SIG-M5 treated with dmso at 0.1 percent for 504 hours (cell line): ENCODE results near the gene CADPS2.

ENCODE experiments used
- DNase-seq: peaks from one replicate; lab custom pipeline; 2025; ENCODE audit not compliant: unreplicated experiment; lab: John Stamatoyannopoulos, UW

The CADPS2 gene

DNA sequence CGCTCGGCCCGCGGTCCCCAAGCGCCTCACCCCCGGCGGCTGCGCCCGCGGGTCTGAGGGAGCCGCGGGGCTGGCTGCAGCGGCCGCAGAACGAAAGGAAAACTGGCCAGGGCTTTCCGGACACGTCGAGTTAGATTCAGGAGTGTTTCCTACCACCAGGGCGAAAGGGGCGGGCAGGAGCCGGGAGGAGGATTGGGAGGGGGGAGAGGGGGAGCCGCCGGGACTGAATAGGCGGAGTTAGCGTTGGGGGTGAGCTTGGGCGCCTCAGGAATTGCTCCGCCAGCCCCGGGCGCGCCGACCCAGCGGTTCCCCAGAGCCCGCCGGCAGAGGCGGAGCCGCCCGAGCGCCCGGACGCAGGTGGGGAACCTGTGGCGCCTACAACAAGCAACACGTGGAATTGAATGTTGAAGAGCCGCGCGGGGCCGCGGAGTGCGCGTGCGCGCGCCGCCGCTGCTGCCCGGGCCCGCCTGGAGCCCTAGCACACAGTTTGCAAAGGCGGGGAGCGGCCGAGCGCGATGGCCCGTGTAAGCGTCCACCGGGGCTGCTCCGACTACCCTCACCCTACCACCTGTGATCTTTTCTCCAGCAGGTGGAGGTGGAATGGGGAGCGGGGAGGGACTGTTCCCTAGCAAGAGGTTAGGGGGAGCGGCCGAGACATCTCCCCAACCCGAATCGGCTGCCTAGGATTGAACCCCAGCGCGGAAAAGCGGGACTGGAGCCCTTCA is at the start of gene CADPS2:
Gene CADPS2, minus strand, starts transcription at position 104 of the 725 bp plus-strand sequence. CDS start 123 bp downstream, outside the sequence.
- peak; percentile 11 for DNase-seq

DNA sequence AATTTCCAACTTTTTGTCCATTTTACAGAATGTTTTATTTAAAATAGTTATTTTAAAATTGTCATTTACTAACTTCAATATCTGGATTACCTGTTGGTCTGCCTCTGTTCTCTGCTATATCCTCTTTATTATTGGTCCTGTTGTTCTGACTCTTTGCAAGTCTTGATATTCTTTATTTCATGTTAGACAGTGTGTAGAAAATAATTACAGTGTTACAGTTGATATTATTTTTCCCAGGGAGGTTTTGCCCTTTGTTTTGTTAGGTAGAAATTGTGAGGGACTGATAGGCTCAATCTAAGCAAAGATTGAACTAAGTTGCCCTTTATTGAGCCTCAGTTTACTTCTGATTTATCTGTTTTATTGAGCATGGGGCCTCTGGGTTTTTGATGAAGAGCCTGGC is 49.4 kb upstream of the CADPS2 start:
- no peak for DNase-seq

DNA sequence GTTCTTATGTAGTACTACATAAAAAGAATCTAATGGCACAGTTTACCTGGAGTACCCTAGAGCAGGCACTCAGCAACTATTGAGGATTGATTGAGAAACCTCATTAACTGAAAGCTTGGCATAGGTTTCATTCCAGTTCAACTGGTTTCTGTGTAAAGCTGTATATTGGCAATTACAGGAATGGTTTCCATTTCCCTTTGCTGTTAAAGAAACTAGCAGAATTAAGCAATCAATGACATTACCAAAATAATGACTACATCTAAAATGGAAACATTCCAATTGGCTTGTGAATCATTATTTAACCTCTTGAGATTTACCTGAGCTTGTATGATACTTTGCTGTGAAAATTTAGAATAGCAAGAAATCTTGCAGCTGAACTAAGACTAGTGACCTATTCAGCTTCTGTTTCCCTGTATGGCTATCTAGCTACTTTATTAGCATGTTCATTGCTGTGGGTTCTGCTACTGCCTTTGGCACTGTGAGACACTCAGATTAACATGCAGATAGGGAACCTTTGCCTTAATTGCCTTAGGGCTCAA is 33.5 kb upstream of the CADPS2 start:
- no peak for DNase-seq

DNA sequence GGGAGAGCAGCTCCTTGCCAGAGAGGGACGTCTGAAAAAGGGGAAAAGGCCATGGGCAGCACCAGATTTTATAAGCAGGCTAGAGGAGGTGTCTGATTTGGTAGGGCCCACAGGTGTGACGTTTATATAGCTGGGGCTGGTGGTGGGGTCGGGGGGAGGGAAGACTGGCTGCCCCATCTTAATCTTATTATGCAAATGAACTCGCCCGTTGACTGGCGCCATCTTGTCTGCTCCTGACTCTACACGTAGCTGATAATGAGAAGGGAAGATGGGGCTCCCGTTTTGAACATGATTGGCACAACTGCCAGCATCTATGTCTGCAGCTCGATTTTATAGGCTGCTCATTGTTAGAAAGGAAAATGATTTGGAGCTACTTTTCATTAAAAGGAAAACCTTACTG is 28.6 kb upstream of the CADPS2 start:
- no peak for DNase-seq

DNA sequence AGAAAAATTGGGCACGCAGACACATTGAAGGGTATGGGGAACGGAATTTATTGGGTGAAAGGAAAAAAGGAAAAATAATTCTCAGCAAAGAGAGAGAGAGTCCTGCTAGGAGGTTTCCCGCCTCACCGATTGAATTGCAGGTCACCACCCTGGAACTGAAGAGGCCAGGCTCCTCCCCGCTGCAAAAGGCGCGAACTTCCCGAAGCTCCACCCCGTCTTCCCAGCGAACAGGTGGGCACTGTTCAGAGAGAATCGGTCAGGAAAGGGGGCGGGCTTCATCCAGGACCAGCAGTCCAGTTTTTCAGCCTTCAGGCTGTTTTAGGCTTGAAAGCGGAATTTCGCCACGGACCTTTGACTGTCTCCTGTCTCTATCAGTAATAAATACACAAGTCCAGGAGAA is 27.3 kb upstream of the CADPS2 start:
- DNase-seq = no peak

DNA sequence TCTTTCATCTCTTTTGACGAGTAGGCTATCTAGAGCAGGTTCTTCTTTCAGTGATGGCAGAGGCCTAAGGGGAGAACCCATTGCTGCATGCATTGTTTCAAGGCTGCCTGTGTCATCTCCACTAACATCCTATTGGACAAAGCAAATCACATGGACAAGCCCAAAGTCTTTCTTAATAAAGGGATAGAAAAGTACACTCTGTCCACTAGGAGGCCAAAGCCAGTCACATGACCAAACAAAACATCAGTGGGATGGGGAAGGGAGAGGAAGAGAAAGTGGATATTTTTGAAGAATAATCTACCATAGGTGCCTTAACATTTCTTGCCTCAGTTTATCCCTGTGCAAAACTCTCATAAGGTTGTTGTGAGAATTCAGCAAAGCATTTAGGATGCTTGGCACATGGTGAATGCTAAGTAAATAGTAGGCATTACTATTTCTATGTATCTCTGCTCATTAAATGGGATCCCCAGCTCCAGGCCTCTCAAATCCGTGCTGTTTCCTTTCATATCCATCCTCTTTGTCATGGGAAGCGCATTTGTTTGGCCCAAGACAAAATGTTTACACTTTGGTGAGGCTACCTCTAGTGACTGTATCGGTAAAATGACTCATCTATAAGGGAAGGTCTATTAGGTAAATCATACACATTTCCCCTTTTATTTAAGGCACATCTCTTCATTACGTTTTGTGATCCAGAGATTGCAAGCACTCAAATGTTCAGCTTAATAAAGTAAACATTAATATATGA is 16.7 kb upstream of the CADPS2 start:
- DNase-seq = no peak

DNA sequence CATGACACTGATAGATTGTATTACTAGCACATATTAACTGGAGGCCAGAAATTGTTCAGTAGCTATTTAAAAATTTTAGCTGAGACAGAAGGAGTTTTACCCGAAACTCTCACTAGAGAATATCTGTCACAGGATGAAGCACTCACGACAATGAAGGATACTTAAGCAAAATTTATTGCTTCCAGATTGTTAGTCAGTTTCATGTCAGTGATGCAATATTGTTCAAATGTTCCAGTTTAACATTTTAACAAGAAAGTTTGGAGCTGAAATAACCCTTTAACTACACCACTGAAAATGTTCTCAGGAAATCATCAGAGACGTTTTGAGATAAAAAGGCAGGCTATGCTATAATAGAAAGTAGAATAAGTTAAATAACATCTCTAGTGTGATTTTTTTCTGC is 15.0 kb upstream of the CADPS2 start:
- no peak for DNase-seq

DNA sequence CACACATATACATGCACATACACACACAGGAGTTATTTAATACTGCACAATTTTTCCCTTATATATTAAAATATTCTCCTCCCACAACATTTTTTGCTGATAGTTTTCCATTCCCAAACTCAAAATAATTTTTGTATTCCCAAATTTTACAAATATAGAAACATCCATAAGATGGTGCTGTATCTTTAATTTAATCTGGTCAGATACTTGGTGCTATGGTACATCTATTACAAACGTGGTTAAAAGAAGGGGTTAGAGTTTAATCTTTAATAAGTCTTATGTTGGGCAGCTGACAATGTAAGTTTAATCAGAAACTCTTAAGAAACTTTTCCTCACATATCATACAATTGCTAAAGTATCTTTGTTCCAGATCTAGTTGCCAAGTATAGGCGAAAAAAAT is 10.2 kb upstream of the CADPS2 start:
- DNase-seq = no peak

DNA sequence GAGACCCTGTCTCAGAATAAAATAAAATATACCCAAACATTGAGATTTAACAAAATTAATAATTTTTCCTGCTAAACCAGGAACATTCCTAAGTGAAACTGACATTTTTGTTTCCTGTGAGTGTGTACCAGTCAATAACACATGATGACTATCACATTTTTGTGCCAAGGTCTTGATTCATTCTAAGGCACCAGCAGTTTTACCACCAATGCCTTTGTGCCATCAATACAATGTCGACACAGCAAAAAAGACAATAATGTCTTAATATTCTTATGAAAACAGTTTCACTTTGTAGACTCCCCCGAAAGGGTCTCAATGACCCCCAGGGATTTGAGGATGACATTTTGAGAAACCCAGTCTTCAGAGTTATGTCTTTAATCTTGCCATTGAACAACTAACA is 7.2 kb upstream of the CADPS2 start:
- DNase-seq = no peak

DNA sequence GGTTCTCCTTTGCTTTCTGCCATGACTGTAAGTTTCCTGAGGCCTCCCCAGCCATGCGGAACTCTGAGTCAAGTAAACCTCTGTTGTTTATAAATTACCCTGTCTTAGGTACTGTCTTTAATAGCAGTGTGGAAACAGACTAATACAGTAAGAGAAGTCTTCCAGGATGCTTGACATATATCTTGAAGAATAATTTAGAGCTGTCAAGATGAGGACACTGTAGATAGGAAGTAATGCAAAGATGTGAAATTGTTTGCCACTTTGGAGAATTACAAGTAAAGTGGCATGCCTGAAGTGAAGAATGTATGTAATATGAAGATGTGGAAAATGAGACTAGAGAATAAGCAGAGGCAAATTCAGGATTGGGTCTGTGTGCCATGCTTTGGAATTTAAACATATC is 2.9 kb upstream of the CADPS2 start:
- DNase-seq = no peak

DNA sequence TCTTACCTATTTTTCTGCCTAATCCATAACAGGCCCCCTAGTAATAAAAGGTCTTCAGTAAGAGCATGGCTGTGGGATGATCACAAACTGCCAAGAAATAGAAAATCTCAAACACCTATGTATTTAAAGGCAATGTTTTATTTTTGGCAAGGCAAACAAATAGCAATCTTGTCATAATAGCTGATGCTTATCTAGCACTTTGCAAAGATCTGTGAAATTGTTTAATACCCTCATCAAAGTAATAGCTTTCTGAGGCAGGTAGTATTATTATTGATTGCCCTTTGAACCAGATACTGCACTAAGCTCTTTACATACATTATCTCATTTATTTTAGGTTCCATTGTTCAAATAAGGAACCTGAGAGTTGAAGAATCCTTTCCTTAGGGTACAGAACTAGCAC is 1.6 kb upstream of the CADPS2 start:
- DNase-seq = no peak

DNA sequence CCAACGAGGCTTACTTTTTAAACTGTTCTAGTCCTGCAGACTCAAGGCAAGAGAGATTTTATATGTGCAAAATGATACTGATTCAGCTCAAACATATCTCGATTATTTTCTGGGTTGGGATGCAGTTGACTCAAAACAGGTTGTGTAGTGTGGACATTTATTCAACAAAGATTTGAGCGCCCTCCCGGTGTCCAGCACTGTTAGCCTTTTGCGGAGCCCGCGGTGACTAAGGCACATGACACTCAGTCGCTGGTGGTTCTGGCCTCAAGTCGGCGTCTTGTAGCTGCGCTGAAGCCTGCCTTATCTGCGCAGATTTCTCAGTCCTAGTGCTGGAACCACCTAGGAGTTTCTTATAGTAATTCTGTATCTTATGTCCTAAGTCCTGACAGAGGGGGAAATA is 938 bp upstream of the CADPS2 start:
- DNase-seq = peak; percentile 5

DNA sequence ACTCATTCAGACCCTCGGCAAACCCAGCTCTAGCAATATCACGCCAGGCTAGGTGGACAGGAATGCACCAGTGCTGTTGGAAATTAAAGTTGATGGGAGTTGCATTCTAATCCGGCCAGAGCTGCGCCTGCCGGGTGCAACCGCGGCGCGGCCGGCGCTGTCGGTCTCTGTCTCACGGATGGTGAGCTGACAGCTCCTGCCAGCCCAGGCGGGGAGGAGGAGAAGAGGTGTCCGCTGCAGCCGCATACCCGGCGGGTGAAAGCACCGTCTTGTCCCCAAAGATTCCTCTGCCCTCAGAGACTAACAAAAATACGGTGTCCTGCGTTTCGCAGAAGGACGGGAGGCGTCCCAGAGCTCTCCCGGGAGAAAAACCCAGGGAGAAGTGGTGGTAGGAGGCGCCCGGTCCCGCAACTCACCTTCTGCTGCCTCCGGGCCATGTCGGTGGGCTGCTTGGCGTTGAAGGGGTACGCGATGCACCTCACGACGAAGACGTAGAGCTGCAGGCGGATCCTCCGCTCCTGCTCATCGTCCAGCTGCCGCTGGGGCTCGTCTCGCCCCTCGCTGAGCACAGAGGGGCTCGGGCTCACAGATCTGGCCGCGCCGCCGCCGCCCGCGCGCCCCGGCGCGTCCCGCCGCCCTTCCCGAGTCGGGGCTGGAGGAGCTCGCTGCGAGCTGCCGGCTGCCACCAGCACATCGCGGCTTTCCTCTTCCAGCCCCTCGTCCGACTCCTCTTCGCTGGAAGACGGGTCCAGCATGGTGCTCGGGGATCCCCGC is 490 bp downstream of the CADPS2 start:
- DNase-seq = no peak

DNA sequence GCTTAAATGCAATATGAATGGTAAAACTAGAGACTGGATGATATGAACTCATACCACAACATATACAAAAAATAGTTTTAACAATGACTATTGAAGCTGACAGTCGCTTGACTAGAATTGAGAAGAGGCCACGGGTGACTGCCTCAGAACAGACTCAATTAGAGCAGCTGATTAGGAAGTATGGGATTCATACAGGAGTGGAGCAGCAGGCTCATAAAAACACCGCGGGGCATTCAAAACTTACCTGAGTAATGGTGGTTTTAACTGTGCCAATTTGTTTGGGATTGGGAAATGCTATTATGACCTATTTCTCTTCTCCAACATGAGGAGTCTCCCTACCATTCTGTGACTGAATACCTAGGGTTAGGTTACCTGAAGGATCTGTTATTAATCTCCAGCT is 2.1 kb downstream of the CADPS2 start:
- no peak for DNase-seq

DNA sequence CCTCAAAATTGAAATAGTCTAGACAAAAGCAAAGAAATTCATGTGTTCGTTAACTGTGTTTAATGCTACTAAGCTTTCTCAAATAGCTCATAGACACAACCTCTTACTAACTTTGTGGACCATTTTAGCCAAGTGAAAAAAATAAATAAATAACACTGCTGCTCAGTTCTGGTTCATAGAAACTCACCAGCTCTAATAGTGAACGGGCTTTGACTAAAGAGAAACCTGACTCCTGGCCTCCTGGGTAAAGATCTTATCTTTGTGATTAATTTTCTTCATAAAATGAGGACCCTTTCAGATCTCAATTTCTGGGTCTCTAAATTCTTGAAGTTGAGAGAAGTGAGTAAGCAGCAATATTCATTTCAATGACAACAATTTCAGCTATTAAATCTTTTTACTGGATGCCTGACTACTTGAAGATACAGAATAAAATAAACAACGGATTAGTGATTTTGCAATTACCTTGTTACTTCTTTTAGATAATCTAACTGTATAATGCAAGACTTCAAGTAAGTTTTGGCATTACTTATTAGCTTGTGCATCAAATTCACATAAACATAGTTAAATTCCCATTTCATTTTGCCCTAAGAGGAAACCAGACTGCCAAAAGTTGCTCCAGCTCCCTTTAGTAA is 3.1 kb downstream of the CADPS2 start:
- DNase-seq = no peak

DNA sequence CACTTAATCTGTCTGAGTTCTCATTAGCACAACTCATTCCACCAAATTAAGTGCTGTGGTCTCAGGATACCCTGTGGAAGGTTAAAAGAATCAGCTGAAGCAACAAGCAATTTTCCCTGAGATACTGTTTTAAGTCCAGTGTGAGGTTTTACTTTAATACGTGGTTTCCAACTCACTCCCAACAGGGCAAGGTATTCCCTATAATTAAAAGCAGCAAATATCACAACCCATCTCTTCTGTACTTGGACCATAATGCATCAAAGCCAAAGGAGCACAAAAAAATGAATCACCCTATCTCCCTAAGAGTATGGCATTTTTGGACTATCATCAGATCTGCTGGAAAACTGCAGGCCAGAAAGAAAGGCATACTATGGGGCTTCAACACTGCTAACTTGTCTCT is 4.9 kb downstream of the CADPS2 start:
- DNase-seq = no peak

DNA sequence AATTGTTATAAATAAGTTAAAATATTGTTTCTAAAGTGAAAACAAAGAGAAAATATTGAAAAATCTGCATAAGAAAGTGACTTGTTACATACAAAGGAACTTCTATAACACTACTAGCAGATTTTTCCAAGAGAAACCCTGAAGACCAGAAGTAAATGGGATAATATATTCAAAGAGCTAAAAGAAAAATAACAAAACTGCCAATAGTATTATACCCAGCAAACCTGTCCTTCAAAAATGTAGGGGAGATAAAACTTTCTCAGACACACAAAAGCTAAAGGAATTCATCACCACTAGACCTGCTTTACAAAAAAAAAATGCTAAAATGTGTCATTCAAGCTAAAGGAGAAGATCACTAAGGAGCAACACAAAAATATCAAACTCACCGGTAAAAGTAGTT is 17.0 kb downstream of the CADPS2 start:
- no peak for DNase-seq

DNA sequence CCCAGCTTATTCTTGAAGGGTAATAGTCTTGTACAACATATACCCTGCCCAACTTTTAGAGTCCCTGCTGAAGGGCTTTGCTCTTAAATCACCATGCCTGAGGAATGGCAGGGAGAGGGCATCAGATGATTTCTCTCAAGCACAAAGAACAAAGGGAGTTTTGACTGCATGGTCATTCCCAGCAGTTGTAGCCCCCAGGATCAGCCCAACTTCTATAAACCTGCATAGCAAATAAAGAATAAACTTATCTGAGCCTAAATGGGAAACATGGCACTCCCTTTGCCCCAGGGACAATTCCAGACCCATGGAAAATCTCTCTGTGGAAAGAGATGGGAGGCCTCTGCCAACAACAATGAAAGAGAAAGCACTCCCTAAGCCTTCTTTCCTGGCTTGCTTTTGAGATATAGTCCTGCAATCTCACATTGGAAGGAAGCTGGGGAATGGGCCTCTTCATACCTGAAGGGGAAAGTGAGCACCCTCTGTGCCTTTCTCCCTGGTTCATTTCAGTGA is 18.7 kb downstream of the CADPS2 start:
- no peak for DNase-seq

DNA sequence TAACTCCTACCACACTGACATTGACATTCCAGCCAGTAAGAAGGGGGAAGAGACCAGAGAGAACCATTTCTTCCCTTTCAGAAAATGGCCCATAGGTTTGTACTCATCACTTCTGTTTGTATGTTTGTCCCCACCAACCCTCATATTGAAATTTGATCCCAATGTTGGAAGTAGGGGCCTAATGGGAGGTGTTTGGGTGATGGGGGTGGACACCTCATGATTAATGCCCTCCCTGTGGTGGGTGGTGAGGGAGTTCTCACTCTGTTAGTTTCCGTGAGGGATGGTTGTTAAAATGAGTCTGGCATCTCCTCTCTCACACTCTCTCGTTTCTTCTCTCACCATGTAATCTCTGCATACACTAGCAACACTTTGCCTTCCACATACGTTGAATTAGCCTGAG is 21.4 kb downstream of the CADPS2 start:
- no peak for DNase-seq

DNA sequence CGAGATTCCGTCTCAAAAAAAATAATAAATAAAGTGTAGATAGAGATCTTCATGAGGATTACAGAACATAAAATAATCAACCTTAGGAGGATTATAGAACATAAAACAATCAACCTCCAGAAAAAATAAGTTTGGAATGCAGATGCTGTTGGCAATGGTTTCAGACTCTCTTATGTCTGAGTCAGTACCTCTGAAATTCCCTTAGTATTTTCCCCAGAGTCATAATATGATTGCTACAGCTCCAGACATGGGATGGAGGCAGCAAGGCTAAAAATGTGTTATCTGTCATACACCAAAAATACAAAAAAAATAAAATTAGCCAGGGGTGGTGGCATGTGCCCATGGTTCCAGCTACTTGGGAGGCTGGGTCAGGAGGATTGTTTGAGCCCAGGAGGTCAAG is 22.2 kb downstream of the CADPS2 start:
- no peak for DNase-seq

DNA sequence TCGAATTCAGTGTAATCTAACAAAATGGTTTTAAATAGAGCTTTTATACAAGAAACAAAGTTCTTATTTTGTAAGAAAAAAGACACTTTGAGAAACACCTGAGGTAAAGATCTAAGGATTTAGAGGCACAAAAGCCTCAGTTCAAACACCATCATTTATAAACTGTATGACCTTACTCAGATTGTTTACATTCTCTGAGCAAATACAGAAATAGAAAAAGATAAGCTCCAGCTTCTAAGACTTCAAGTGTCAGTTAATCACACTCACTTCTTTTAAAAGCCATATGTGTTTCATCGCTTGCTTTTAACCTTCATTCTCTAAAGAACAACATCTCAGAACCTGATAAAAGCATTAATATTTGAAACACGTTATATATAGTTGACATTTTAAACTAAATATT is 27.9 kb downstream of the CADPS2 start:
- DNase-seq = no peak
